ENCODE results near the gene UBASH3A.

The UBASH3A gene

DNA sequence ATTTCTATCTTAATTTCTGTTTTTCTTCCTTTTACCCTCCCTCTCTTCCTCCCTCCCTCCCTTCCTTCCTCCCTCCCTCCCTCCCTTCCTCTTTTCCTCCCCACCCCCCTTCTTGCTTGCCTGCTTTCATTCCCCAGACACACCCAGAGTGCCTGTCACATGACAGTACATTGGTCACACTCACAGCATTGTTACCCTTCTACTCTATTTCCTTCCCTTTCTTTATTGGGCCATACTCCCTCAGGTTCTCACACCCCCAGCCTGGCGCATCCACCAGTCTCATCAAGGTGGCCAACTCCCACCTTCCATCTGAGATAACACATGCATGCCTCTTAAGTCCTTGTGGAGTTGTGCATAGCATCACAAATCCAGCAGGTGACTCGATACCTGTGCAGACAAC, 18.7 kb upstream of the UBASH3A start:
- H3K4me3 ChIP-seq (ENCODE audit: low read depth, low read length), result no peak overlapping the region
- TF ChIP-seq, protein P1, sequence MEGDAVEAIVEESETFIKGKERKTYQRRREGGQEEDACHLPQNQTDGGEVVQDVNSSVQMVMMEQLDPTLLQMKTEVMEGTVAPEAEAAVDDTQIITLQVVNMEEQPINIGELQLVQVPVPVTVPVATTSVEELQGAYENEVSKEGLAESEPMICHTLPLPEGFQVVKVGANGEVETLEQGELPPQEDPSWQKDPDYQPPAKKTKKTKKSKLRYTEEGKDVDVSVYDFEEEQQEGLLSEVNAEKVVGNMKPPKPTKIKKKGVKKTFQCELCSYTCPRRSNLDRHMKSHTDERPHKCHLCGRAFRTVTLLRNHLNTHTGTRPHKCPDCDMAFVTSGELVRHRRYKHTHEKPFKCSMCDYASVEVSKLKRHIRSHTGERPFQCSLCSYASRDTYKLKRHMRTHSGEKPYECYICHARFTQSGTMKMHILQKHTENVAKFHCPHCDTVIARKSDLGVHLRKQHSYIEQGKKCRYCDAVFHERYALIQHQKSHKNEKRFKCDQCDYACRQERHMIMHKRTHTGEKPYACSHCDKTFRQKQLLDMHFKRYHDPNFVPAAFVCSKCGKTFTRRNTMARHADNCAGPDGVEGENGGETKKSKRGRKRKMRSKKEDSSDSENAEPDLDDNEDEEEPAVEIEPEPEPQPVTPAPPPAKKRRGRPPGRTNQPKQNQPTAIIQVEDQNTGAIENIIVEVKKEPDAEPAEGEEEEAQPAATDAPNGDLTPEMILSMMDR (IDR thresholded peaks at IDR 0.05; ENCODE audit: borderline replicate concordance, insufficient read depth, low read depth, low read length), result no peak

DNA sequence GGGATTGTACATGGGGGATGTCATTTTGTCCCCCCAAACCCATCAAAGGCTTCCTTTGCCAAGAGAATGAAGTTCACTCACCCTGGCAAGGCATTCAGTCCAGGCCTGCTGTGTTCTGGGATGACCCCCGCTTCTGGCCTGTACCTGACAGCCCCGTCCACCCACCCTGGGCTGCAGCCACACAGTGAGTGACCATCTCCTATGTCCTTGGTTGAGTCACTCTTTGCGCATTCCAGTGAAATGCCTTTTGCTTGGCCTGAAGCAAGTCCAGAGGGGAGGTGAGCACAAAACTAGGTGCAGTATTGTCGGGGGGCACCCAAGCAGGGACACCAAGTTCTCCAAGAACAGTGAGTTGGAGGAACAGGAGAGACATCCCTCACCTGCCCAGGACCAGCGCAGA, 18.1 kb upstream of the UBASH3A start:
- TF ChIP-seq, protein P1 (IDR thresholded peaks at IDR 0.05; ENCODE audit: borderline replicate concordance, insufficient read depth, low read depth, low read length), result no peak
- no peak overlapping the region for H3K4me3 ChIP-seq (ENCODE audit: low read depth, low read length)

DNA sequence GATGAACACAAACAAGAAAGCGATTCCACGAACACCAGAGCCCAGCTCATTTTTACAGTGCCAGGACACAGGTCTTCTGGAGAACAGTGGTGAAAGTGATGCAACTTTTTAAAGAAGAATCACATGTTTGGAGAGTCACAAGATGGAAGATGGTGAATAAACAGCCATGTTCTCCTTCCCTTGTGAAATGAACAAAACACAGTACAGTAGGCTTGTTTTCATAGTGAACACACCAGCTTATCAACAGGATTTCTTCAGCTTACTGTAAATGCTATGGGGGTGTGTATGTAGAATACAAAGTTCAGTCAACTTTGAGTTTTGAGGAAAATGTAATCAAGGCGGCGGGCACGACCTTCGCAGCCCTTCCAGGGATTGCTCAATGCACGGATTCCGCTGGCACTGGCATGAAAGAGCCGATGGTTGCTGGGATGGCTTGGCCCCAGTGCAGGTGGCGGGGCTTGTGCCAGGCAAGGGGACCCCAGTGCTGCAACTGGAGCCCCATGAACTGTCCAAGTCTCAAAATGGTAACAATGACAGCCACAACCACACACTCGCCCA, 17.6 kb upstream of the UBASH3A start:
- TF ChIP-seq, protein P1 (IDR thresholded peaks at IDR 0.05; ENCODE audit: borderline replicate concordance, insufficient read depth, low read depth, low read length), result no peak
- no peak overlapping the region for H3K4me3 ChIP-seq (ENCODE audit: low read depth, low read length)

DNA sequence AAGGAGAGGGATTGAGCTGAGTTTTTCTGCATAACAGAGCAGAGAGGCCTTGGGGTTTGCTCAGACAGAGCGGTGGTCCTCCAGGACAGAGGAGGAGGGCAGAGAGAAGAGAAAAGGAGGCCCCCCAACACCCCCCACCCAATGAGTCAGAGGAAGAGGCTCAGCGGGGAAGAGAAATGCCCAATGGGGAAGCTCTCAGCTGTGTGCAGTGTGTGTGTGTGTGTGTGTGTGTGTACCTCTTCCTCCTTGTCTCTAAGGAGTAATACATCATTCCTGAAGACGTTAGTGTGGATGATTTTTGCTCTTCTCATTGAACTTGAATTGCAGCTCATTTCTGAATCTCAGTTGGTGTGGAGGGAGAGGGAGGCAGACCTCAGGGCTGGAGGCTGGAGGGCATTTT, 16.5 kb upstream of the UBASH3A start:
- no peak overlapping the region for H3K4me3 ChIP-seq (ENCODE audit: low read depth, low read length)
- TF ChIP-seq, protein P1 (IDR thresholded peaks at IDR 0.05; ENCODE audit: borderline replicate concordance, insufficient read depth, low read depth, low read length), result no peak

DNA sequence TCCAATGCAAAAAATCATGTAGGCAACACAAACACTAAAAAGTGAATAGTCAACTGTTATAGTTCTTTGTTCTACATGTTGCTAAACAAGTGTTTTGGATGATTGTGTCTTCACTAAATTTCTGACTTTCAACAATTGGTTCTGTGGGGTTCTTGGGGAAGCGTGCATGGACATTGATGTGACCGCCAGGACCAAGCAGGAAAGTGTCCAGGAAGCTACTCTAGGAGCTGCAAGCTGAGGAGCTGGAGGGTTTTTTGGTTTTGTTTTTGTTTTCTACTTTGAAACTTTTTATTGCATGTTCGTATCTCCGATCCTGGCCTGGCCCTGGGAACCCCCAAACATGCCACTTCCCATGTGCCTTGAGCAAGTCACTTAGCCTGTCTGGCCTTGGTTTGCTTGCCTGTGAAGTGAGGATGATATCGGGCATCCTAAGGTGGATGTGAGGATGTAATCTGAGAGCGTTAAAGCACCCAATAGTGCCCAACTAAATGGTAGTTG, 15.8 kb upstream of the UBASH3A start:
- H3K4me3 ChIP-seq (ENCODE audit: low read depth, low read length), result no peak overlapping the region
- TF ChIP-seq, protein P1 (IDR thresholded peaks at IDR 0.05; ENCODE audit: borderline replicate concordance, insufficient read depth, low read depth, low read length), result no peak

DNA sequence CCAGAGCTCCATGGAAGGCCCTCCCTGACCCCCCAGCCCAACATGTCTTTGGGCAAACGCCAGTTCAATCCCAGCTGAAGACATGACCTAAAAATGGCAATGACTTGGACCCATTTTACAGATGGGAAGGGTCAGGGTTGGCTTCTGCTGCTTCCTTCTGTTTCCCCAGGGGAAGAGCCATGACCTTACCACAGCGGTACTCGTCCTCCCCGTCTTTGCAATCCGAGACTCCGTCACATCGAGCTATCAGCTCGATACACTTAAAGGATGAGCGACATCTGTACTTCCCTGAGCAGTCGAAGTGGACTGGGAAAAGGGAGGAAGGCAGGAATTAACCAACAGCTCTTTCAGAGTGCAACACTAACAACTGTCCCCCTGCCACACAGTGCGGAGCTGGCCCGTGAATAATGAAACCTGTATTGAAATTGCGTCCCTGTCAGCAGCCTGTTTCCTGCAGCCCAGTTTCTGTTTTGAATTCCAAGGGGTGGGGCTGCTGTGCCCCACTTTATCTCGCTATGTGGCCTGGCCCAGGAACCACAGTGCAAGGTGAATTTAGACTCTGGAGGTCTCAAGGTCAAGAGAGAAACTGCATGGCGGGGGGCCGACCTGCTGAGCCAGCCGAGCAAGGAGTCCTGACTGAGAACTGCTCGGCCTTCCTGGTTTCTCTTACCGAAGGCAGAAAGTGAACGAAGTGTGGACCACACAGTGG, 14.8 kb upstream of the UBASH3A start:
- TF ChIP-seq, protein P1 (IDR thresholded peaks at IDR 0.05; ENCODE audit: borderline replicate concordance, insufficient read depth, low read depth, low read length), result no peak
- no peak overlapping the region for H3K4me3 ChIP-seq (ENCODE audit: low read depth, low read length)

DNA sequence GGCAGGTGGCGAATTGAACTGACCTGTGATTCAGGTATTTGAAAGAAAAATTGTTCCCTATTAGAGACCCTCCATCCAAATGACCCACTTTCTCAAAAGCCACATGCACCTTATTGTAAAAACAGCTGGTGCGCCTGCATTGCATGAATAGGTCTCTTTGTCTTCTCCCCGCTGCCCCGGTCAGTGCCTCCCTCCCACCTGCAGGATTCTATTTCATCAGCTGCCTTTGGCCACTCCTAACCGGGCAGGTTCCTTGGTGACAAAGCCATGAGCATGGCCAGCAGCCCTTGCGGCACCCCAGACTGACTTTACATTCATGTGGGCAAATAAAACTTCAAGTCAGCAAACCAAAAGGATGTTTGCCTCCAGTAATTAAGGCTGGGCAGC, 14.3 kb upstream of the UBASH3A start:
- no peak overlapping the region for H3K4me3 ChIP-seq (ENCODE audit: low read depth, low read length)
- TF ChIP-seq, protein P1 (IDR thresholded peaks at IDR 0.05; ENCODE audit: borderline replicate concordance, insufficient read depth, low read depth, low read length), result no peak
